Mucosa of descending colon (tissue), 3 donors: ENCODE results near the gene MLLT1. TPM values are rescaled to one million over a fixed set of nuclear protein-coding genes. Genes with fewer than 3 reads are reported as not detected.

Source experiments
- ATAC-seq: fragments of 200-7000 bp; cut with Tn5 transposase; one replicate; pipeline ENCODE4 v1.9.1; 2020; ENCODE audit warnings: mild to moderate bottlenecking, moderate library complexity
- DNase-seq, 3 donors: peaks; one replicate each; pipeline ENCODE4 v3.0.0-alpha.2; 2020
- H3K36me3 ChIP-seq: fragments of 200-600 bp; one replicate; pipeline ENCODE4 v1.8.0; 2021; ENCODE audit warnings: low read depth, mild to moderate bottlenecking
- H3K4me1 ChIP-seq: fragments of 200-600 bp; one replicate; pipeline ENCODE4 v1.8.0; 2021; ENCODE audit warnings: low read depth, mild to moderate bottlenecking
- H3K4me3 ChIP-seq: fragments of 200-600 bp; one replicate; pipeline ENCODE4 v1.8.0; 2021; ENCODE audit warnings: mild to moderate bottlenecking
- H3K9me3 ChIP-seq: fragments of 200-600 bp; one replicate; pipeline ENCODE4 v1.8.0; 2021; ENCODE audit warnings: mild to moderate bottlenecking
- CTCF ChIP-seq: fragments of 200-600 bp; IDR thresholded peaks from one replicate; pipeline ENCODE4 v1.8.0; 2022; ENCODE audit warnings: antibody characterized with exemption, mild to moderate bottlenecking
- intact Hi-C, 2 donors: fragments of 100-400 bp; cut with DNase I in 1 of 2; cut with micrococcal nuclease in 1 of 2; formaldehyde crosslinking; loops; one replicate each; pipeline versions ENCODE4 v1.11.0 to v1.11.1; 2022; cut with DNase I, micrococcal nuclease
- total RNA-seq, 3 donors: library from RNA; stranded (reverse); fragmentation: NEBNext Ultra II Directional in 2 of 3; extraction: Animal tissue kit (Norgen Biotek cat#: 25700) in 2 of 3; gene quantifications; one replicate each; pipeline versions ENCODE4 v1.2.1 to v1.2.4, GENCODE V29; 2021 to 2023
- donor health status: DM: no; HTN: no; CAD: no; lungs with moderate emphysema.
- donor health status: DM: no; HTN: no; CAD: no.
- donor health status: DM: no; HTN: yes; CAD: no.

Gene MLLT1
- total RNA-seq, 3 donors from 2014 or later = 32.5 to 75.3 (median 33.7) TPM

- Histone ChIP-seq H3K4me3 (no peak overlapping the region), H3K9me3 (no peaks in the 10 kb centered on the region), H3K36me3 (no peaks in the 10 kb centered on the region), H3K4me1 (peaks cover 6% of the 10 kb centered on the region)
- intact Hi-C loops = loop anchor here in 1 of 2 donors (5.0 kb wide), 1 partner anchor 79 kb away; no protein-coding TSS in a partner anchor
- DNase-seq (peak in 2 of 3 donors; percentile 14 to 55), ATAC-seq (no peak)
- no peak for TF ChIP-seq CTCF
Observed at GRCh38 chr19:6217752-6218334, 61.9 kb downstream of the MLLT1 start.

GRCh38 chr19:6216996-6217751, 62.6 kb downstream of the MLLT1 start:
- TF ChIP-seq CTCF = no peak
- ATAC-seq (no peak), DNase-seq (peak in 1 of 3 donors; percentile 17)
- intact Hi-C loops = loop anchor here in 1 of 2 donors (5.0 kb wide), 1 partner anchor 80 kb away; no protein-coding TSS in a partner anchor
- H3K4me1 ChIP-seq = peaks cover 6% of the 10 kb centered on the region
- no peaks in the 10 kb centered on the region for H3K36me3 ChIP-seq
- H3K9me3 ChIP-seq = no peaks in the 10 kb centered on the region
- H3K4me3 ChIP-seq = no peak overlapping the region

DNA sequence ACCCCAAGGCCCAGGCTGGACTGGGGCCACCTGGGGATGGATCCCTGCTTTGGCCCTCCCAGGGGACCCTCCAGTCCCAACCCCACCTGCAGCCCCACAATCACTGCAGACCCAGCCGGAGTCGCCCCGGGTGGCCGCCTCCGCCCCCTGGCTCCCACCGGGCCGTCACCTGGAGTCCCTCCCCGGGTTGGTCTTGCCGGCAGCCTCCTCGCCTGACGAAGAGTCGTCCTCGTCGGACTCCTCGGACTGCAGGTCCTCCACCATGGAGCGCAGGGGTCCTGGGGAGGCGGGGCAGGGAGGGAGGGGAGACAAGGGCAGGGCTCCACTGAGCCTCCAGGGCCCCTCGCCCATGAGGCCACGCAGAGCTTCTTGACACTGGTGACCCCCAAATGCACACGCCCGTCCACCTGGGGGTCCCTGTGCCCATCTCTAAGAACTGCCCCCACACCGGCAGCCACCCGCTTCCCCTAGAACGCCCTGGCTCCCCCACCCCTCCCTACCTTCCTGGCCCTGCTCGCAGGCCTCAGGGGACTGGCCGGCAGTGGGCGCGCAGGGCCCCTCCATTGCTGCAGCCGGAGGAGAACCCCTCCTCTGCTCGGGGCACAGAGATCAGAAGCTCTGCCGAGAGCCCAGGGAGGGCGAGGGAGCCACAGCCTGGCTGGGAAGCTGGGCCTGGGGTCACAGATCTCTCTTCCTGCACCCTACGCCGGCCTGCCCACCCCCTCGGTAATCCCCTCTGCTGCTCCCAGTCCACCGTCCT, 63.4 kb downstream of the MLLT1 start:
- Histone ChIP-seq H3K4me3 (no peak overlapping the region), H3K36me3 (no peaks in the 10 kb centered on the region), H3K9me3 (no peaks in the 10 kb centered on the region), H3K4me1 (peaks cover 6% of the 10 kb centered on the region)
- peak in 1 of 3 donors; percentile 18 for DNase-seq
- ATAC-seq = no peak
- intact Hi-C loops = loop anchor here in 1 of 2 donors (5.0 kb wide), 1 partner anchor 81 kb away; no protein-coding TSS in a partner anchor
- no peak for TF ChIP-seq CTCF

DNA sequence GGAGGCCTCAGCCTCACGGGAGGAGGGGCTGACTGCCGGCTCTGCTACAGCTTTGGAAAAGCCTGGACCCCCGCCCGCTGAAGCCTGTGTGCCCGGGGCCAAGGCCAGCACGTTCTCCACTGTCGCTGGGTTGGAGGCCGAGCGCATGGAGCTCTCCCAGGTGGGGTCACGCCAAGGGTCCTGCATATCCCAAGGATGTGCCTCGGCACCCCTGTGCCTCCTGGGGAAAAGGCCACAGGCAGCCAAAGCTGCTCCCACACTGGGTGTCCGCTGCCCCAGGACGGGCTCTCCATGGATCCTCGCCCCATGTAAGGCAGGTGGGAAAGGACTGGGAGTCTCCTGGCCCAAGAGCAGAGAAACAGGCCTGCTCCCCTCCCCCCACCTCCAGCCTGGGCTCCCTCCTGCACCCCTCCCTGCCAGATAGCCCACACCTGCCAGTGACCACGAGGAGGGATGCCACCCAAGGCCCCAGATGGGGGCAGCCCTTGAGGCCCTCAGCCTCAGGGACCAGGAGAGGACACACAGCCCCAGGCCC, 64.0 kb downstream of the MLLT1 start:
- DNase-seq (peak in 1 of 3 donors; percentile 17), ATAC-seq (no peak)
- Histone ChIP-seq H3K9me3 (no peaks in the 10 kb centered on the region), H3K36me3 (no peaks in the 10 kb centered on the region), H3K4me3 (no peak overlapping the region), H3K4me1 (peaks cover 6% of the 10 kb centered on the region)
- TF ChIP-seq CTCF = no peak
- intact Hi-C loops = loop anchor here in 1 of 2 donors (5.0 kb wide), 1 partner anchor 82 kb away; no protein-coding TSS in a partner anchor

- intact Hi-C loops = loop anchor here in 1 of 2 donors (5.0 kb wide), 1 partner anchor 82 kb away; no protein-coding TSS in a partner anchor
- H3K4me1 ChIP-seq = peaks cover 6% of the 10 kb centered on the region
- no peaks in the 10 kb centered on the region for H3K9me3 ChIP-seq
- H3K4me3 ChIP-seq = no peak overlapping the region
- TF ChIP-seq CTCF = no peak
- ATAC-seq (no peak), DNase-seq (no peak)
- no peaks in the 10 kb centered on the region for H3K36me3 ChIP-seq
Observed at GRCh38 chr19:6214881-6215541, 64.8 kb downstream of the MLLT1 start.
